KG1 (cell line): ENCODE data around the gene FUBP3.

ENCODE experiments used
- DNase-seq: peaks from one replicate; lab custom pipeline; 2025; lab: John Stamatoyannopoulos, UW

Gene FUBP3

DNA sequence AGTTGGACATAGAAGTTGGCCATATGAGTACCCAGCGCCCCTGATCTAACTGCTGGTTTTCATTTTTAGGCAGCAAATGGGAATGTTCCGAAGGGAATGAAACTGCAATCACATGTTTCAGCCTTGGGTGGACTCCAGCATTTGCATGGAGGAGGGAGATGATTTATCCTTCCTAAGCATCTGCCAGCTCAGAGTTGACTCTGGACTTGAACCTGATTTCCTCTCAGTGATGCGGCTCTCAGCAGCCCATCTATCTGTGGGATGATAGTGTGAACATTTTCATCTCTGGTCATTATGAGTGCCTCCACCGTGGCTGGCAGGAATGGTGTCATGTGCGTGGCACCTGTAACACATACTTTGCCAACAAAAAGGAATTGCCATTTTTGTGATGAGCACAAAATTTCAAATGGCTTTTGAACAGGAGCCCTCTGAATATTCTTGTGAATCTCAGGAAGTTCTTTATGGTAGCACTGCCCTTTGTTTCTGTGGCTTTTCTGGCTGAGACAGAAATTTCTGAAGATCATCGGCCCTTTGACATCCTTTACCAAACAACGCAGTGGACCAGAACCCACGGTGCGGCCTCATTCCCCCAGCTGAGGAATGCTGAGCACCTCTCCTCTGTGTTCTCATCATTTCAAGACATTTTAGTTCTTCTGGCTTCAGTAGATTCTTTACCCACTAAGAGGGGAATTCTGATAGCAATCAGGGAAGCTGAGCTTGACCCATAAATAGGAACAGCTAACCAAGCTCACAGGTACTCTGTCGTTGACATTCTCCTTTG is 28.5 kb downstream of the FUBP3 start:
- DNase-seq, result no peak

- DNase-seq, result no peak
Observed at GRCh38 chr9:130608554-130609134, 29.3 kb downstream of the FUBP3 start.

DNA sequence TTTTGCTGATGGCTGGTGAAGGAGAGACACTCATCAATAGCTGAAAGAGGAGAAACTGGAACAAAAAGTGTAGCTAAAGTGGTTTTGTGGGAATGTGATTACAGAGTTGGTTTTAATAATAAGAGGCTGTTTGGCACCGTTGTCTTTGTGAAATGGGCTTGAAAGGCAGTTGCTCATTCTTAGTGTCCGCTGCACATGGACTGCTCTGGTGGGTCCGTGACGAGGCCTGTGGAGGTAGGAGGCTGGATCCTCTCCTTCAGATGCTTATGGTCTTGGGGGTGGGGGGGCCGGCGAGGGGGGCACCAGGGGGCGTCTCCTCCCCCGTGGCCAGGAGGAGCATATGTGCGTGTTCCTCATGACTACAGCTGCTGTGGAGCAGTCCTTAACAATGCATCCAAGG is 29.8 kb downstream of the FUBP3 start:
- DNase-seq, result no peak

GRCh38 chr9:130610862-130611707 is 31.7 kb downstream of the FUBP3 start:
- no peak for DNase-seq

DNA sequence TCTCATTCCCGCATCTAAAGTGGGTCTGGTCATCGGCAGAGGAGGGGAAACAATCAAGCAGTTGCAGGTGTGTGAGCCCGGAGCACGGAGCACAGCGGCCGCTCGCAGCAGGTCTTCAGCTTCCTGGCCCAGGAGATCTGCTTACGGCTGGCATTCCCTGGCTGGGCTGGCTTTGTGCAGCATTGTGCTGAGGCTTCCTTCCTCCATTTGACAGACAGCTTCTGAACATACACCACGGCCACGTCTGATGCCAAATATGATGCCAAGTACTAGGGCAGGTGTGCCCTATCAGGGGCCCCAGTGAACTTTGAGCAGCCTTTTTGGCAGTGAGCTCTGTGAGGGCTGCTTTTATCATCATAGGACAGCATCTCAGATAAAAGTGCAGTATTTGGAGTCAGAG is 37.1 kb downstream of the FUBP3 start:
- DNase-seq, result no peak

- no peak for DNase-seq
Observed at GRCh38 chr9:130623466-130623865, 44.1 kb downstream of the FUBP3 start.

- DNase-seq, result no peak
Observed at GRCh38 chr9:130624154-130624553, 44.8 kb downstream of the FUBP3 start.

- DNase-seq, result no peak
Observed at GRCh38 chr9:130626249-130626996, 47.0 kb downstream of the FUBP3 start.

- no peak for DNase-seq
Observed at GRCh38 chr9:130627051-130627450, 47.7 kb downstream of the FUBP3 start.

DNA sequence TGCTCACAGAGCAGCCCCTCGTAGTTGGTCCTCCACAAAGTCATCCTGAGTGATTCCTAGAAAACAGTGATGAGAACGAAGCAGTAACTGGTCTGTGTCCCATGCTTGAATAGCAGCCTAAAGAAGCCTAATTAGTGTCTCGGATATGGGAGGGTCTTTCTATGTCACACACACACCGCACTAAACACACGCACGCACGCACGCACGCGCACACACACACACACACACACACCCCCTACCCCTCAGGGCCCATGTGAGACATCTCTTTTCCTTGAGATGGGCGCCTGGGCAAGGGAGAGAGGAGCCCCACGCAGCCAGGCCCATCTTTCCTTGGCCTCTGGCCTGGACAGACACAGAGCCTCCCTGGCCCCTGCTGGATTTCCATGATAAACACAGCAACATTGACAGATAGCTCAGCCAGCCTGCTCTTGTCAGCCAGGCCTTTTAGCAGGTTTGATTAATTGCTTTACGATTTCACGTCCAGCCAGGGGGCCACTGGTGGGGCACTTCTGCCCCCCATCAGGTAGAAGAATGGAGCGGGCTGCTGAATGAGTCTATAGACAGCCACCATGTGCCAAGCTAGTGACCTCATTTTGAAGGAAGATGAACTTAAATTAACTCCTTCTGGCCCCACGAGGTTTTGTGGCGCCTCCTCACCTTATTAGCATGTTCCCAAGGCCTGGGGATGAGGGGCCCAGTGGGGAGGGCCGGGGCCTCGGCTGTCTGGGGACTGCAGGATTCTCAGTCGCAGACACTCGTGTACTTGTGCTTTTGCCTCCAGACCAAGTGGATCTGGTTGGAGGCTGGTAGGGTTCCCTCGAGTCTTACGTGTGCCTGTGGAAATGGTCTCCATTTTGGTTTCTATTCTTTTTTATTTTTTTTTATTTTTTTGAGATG is 48.8 kb downstream of the FUBP3 start:
- no peak for DNase-seq

DNA sequence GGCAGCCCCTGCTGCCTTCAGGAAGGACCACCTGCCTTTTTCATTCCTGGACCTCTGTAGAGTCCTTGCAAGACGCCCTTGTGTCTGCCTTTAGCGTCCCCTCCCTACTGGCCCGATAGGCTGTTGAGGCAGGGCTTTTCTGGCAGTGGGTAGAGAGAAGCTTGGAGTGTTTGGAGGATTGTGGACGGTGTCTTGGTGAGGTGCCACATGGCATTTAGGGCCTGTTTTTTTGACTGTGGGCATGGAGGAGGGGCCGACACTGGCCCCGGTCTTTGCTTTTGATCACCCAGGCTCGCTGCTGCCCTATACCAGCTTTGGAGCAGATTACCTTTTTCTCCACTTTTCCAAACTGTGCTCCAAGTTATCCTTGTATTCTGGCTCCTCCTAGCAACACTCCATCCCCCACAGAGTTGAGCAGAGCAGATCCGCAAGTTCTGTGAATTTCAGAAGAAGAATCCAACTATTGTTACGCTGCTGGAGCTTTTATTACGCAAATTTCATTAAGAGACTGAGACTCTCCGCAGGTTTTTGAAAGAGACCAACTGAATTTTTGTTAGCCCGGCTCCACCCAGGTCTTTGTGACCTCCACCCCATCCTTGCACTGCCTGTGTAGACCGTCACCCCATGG is 50.2 kb downstream of the FUBP3 start:
- no peak for DNase-seq

GRCh38 chr9:130630071-130630450 is 50.7 kb downstream of the FUBP3 start:
- no peak for DNase-seq

- no peak for DNase-seq
Observed at GRCh38 chr9:130630506-130631330, 51.3 kb downstream of the FUBP3 start.

- no peak for DNase-seq
Observed at GRCh38 chr9:130631331-130632080, 52.1 kb downstream of the FUBP3 start.

GRCh38 chr9:130632081-130632710 is 52.8 kb downstream of the FUBP3 start:
- no peak for DNase-seq

- no peak for DNase-seq
Observed at GRCh38 chr9:130632841-130633240, 53.5 kb downstream of the FUBP3 start.

GRCh38 chr9:130633336-130634190 is 54.2 kb downstream of the FUBP3 start:
- no peak for DNase-seq
